Amniotic epithelial cell (primary cell): Measurements from ENCODE around the gene CDC42BPB.

Experiments used
- DNase-seq: peaks from one replicate; pipeline ENCODE4 v3.0.0-alpha.2; 2010; ENCODE audit warnings: low read depth

CDC42BPB gene

DNA sequence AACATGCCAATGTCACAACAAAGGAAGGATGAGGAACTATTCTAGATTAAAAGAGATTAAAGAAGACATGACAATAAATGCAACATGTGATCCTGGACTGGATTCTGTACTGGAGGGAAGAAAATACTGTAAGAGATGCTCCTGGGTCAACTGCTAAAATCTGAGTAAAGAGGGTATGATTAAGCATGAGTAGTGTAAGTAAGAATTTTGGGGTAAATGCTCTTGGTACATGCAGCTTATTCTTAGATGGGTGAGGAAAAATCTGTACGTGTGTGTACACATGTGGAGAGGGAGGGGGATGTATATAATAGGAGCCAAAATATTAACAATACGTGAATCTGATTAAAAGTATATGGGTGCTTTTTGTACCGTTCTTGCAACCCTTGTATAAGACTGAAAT is 66.0 kb downstream of the CDC42BPB start:
- DNase-seq: no peak

GRCh38 chr14:102988054-102988453 is 69.3 kb downstream of the CDC42BPB start:
- peak; percentile 31 for DNase-seq

- DNase-seq: peak; percentile 42
These were observed 70.4 kb downstream of the CDC42BPB start for GRCh38 chr14:102986810-102987579.

- DNase-seq: no peak
These were observed 71.7 kb downstream of the CDC42BPB start for GRCh38 chr14:102985665-102986064.

DNA sequence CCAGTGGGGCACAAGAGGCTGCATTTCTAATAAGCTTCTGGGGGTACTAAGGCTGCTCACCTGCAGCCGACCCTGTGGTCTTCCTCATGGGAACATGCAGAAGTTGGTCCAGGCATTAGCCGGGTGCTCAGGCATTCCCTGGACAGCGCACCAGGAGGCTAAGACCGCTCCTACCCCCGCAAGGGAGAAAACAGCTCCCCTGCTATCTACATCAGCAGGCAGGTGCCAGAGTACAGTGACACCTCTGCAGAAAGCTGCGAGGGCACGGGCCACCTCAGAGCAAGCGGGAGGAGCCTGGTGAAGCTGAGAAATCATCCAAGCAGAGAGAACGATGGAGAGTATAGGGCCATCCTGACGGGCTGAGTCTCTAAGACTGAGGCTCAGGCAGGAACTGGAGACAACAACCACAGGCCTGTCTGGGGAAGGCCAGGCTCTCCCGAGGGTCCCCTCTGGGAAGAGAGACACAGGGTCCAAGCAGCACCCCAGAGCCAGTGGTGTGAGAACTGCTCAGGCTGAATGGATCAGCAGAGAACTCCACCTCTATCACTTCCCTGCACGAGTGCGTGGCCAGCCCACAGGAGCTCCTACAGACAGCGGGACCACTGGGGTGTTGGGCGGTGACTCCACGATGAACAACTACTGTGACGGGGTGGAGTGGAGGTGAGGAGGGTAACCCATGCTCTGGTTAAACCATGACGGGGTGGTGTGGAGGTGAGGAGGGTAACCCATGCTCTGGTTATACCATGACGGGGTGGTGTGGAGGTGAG is 72.8 kb downstream of the CDC42BPB start:
- no peak for DNase-seq

DNA sequence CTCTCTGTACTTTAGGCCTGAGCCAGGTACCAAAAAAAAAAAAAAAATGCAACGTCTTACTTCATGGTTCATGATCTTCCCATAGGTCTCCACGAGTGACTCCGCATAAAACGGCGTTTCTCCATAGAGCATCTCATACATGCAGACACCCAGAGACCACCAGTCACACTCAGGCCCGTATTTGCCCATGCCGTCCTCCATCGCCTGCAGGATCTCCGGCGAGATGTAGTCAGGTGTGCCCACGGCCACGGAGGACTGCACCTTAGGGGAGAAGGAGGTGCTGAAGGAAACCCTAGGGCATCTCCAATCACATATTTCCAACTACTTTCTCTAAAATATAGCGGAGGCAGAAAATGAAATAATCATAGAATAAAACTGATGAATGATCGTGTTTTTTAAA is 73.9 kb downstream of the CDC42BPB start:
- no peak for DNase-seq

DNA sequence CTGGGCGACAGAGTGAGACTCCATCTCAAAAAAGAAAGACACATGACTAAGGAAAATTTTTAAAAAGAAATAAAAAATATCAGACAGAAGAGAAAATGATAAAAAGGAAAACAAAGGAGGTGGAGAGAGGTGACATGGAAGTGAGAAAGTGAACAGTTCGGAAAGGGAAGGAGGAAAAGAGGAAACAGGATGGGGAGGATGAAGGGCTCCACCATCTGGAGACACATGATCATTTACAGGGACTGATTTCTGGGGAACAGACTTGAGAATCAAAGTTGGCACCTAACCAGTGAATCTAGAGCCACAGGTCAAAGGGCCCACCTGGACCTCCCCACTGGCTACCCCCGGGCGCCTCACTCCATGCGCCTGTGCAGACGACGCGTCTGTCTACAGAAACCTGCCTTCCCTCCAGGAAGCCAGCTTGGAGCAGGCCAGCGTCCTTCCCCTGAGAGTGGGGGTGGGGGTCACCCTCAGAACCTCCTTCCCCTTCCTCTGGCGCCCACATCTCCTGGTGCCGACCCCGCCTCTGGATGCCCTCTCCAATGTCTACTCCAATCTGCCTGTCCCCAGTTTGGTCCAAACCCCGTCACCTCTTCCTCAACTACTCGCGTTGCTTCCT is 74.4 kb downstream of the CDC42BPB start:
- DNase-seq: no peak

DNA sequence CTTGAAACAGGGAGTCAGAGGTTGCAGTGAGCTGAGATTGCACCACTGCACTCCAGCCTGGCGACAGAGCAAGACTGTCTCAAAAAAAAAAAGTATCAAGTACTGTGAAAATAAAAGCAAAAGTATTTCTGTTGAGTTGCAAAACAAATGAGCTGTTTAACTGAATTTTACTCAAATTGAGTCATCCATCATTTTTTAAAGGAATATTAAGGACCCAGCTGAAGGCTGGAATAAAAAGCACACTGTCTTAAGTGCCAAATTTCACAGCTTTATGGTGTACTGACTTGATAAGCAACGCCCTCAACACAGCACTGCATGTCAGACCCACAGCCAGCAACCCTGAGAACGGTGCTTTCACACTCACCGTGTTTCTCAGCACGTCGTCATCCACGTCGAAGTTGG is 76.9 kb downstream of the CDC42BPB start:
- DNase-seq: peak; percentile 47

DNA sequence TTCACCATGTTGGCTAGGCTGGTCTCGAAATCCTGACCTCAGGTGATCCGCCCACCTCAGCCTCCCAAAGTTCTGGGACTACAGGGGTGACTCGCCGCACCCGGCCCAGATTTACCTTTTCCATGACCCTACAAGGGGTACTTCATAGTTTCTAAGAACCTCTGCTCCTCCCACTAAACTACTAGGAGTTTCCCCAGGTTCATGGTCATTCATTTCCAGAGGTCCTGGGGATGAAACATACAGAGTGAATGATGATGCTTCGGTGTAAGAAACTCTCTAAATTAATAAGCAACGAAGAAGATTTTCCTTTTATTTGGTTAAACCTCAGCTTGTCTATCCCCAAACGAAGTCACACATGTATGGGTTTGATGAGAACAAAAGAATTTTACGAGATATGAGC is 77.9 kb downstream of the CDC42BPB start:
- DNase-seq: no peak

- DNase-seq: no peak
These were observed 79.9 kb downstream of the CDC42BPB start for GRCh38 chr14:102977475-102977874.

- DNase-seq: no peak
These were observed 81.7 kb downstream of the CDC42BPB start for GRCh38 chr14:102975662-102976061.

GRCh38 chr14:102973706-102974285 is 83.6 kb downstream of the CDC42BPB start:
- no peak for DNase-seq

DNA sequence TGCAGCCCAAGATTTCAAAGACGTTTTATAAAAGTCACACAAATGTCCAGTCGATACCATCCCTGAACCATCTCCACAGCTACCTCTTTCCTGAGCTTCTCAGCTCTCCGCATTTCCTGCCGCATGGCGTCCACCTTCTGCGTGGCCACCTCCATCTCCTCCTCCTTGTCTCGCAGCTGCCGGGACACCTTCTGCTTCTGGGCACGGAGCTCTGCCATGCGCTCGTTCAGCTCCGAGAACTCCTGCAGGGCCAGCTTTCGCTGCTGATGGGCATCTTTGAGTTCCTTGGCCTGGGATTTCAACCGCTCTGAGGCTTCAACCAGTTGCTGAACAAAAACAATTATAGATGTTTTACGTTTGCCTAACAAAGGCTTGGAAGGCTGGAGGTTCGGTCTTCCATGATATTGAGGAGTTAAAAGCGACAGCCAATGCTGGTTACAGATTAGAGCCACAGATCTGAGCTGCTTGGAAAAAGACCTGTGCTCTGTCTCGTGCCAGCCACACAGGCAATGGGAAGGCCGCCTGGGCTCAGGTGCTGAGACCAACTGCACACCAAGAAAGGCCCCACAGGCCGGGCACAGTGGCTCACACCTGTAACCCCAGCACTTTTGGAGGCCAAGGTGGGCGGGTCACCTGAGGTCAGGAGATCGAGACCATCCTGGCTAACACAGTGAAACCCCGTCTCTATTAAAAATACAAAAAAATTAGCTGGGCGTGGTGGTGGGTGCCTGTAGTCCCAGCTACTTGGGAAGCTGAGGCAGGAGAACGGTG is 85.3 kb downstream of the CDC42BPB start:
- DNase-seq: no peak

- DNase-seq: no peak
These were observed 86.0 kb downstream of the CDC42BPB start for GRCh38 chr14:102971314-102971713.

- no peak for DNase-seq
These were observed 86.9 kb downstream of the CDC42BPB start for GRCh38 chr14:102970496-102970895.

DNA sequence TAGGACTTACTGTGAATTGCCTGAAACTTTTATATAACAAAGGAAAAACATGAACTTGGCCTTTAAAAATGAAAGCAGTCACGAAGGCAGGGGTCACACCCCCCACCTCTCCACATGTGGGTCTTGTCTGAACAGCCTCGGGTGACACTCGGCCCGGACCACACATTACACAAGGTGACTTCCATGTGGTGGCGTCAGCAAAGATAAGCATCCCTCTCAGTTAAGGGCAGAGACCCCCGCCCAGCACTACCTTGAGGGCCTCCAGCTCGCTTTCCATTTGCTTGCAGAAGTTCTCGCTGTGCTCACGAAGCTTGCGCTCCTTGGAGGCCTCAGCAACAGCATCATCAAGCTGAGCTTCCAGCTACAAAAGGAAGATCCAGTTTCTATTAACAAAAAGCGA is 87.4 kb downstream of the CDC42BPB start:
- DNase-seq: no peak

GRCh38 chr14:102969060-102969791 is 88.1 kb downstream of the CDC42BPB start:
- DNase-seq: no peak

- DNase-seq: no peak
These were observed 89.0 kb downstream of the CDC42BPB start for GRCh38 chr14:102968306-102968705.

DNA sequence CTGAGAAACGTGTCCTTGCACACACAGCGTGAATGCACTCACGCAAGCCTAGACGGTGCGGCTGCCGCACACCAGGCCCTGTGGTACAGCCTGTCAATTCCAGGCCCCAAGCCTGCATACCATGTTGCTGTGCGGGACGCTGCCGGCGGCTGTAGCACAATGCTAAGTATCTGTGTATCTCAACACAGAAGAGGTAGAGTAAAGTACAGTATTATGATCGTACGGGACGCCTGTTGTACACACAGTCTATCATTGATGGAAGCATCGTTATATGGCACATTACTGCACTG is 89.9 kb downstream of the CDC42BPB start:
- DNase-seq: no peak

DNA sequence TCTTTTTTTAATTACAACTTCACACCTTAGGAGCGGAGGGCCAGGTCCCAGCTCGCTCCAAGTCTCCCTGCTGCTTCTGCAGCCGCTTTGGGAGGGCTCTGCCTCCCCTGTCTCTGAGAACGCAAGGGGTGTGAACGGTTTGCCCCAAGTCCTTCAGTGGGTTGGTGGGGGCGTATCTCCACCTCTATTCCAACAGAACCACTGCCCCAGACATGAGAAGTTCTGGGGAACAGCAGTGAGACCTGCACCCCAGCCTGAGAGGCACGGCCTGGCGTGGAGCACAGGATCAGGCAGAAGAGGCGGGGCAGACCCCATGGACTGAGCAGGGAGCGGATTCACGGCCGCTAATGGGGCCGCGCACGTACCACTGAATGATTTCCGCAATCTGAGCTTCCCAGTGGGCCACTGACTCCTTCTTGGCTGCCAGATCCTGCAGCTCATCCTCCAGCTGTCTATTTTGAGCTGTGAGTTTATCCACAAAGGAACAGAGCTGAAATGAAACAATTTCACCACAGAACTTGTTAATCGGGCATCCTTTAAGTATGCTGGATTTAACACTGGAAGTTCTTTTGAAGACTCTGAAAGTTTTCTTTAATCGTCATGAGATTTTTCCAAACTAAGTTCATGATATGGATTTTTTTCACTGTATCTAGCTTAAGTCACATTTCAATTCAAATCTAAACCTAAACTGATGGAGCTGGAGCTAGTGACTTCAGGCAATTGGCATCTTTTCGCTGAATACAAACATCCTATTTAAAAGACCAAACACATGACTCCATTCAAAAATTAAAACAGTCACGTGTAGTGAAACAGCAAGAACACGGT is 90.5 kb downstream of the CDC42BPB start:
- no peak for DNase-seq
